ENCODE measurements around the gene AGBL1. TPM values are rescaled to one million over a fixed set of nuclear protein-coding genes. Genes with fewer than 3 reads are reported as not detected.

The AGBL1 gene
- total RNA-seq, 1 donor from 2014 or later, result 5.5 TPM

- Histone ChIP-seq H3K9me3 (ENCODE audit: low read depth) (no peaks in the 10 kb centered on the region), H3K79me2 (ENCODE audit: low read depth) (no peaks in the 10 kb centered on the region), H3K4me3 (no peak overlapping the region), H3K4me2 (no peak overlapping the region), H3K27me3 (no peaks in the 10 kb centered on the region), H4K20me1 (ENCODE audit: low read depth) (no peaks in the 10 kb centered on the region), H2AFZ (replicated peaks) (no peak overlapping the region), H3K9ac (no peak overlapping the region), H3K4me1 (no peaks in the 10 kb centered on the region), H3K27ac (no peak overlapping the region), H3K36me3 (no peaks in the 10 kb centered on the region), H3F3A (ENCODE audit: low read depth) (no peaks in the 10 kb centered on the region)
- peaks cover 4% of the 10 kb centered on the region for H3K9me3 Mint-ChIP-seq
- H3K27me3 Mint-ChIP-seq (ENCODE audit: insufficient read depth, low read depth), result no peaks in the 10 kb centered on the region
- TF ChIP-seq CTCF (IDR thresholded peaks at IDR 0.05), result no peak
- TF ChIP-seq EZH2 (IDR thresholded peaks at IDR 0.05), result no peak
- TF ChIP-seq EZH2phosphoT487 (IDR thresholded peaks at IDR 0.05), result no peak
- H3K4me1 Mint-ChIP-seq, result peaks cover 2% of the 10 kb centered on the region
- H3K4me3 Mint-ChIP-seq, result no peak overlapping the region
- DNase-seq (ENCODE audit: low spot score), result no peak
- H3K36me3 Mint-ChIP-seq, result no peaks in the 10 kb centered on the region
- no peak overlapping the region for H3K27ac Mint-ChIP-seq
These were observed 831.4 kb downstream of the AGBL1 start for GRCh38 chr15:86911022-86911421.

- no peak overlapping the region for H3K4me2 ChIP-seq
- Mint-ChIP-seq H3K9me3 (peaks cover 4% of the 10 kb centered on the region), H3K4me1 (no peaks in the 10 kb centered on the region), H3K36me3 (no peaks in the 10 kb centered on the region), H3K27me3 (ENCODE audit: insufficient read depth, low read depth) (no peaks in the 10 kb centered on the region), H3K4me3 (no peak overlapping the region), H3K27ac (no peak overlapping the region)
- H4K20me1 ChIP-seq (ENCODE audit: low read depth), result no peaks in the 10 kb centered on the region
- TF ChIP-seq EZH2 (IDR thresholded peaks at IDR 0.05) (no peak), CTCF (IDR thresholded peaks at IDR 0.05) (no peak), EZH2phosphoT487 (IDR thresholded peaks at IDR 0.05) (no peak)
- peaks cover 8% of the 10 kb centered on the region for H3F3A ChIP-seq (ENCODE audit: low read depth)
- no peak overlapping the region for H3K27ac ChIP-seq
- no peak overlapping the region for H3K9ac ChIP-seq
- no peaks in the 10 kb centered on the region for H3K79me2 ChIP-seq (ENCODE audit: low read depth)
- no peaks in the 10 kb centered on the region for H3K27me3 ChIP-seq
- peaks cover 12% of the 10 kb centered on the region for H3K4me1 ChIP-seq
- no peaks in the 10 kb centered on the region for H3K36me3 ChIP-seq
- no peak overlapping the region for H3K4me3 ChIP-seq
- no peak overlapping the region for H2AFZ ChIP-seq (replicated peaks)
- no peaks in the 10 kb centered on the region for H3K9me3 ChIP-seq (ENCODE audit: low read depth)
- no peak for DNase-seq (ENCODE audit: low spot score)
These were observed 833.0 kb downstream of the AGBL1 start for GRCh38 chr15:86912661-86913060.

- no peaks in the 10 kb centered on the region for H3K79me2 ChIP-seq (ENCODE audit: low read depth)
- no peak overlapping the region for H3K27ac Mint-ChIP-seq
- no peaks in the 10 kb centered on the region for H3K36me3 Mint-ChIP-seq
- no peak overlapping the region for H3K4me3 Mint-ChIP-seq
- peaks cover 4% of the 10 kb centered on the region for H3K9me3 Mint-ChIP-seq
- no peaks in the 10 kb centered on the region for H3K27me3 ChIP-seq
- TF ChIP-seq EZH2 (IDR thresholded peaks at IDR 0.05), result no peak
- TF ChIP-seq EZH2phosphoT487 (IDR thresholded peaks at IDR 0.05), result no peak
- peak; percentile 74 for TF ChIP-seq CTCF (IDR thresholded peaks at IDR 0.05)
- no peak overlapping the region for H3K27ac ChIP-seq
- DNase-seq (ENCODE audit: low spot score), result peak; percentile 72
- H3K27me3 Mint-ChIP-seq (ENCODE audit: insufficient read depth, low read depth), result no peaks in the 10 kb centered on the region
- no peak overlapping the region for H3K9ac ChIP-seq
- H2AFZ ChIP-seq (replicated peaks), result peak overlapping the region; percentile 54
- no peak overlapping the region for H3K4me2 ChIP-seq
- H3K4me1 Mint-ChIP-seq, result peaks cover 2% of the 10 kb centered on the region
- peaks cover 8% of the 10 kb centered on the region for H3F3A ChIP-seq (ENCODE audit: low read depth)
- H3K36me3 ChIP-seq, result no peaks in the 10 kb centered on the region
- no peaks in the 10 kb centered on the region for H4K20me1 ChIP-seq (ENCODE audit: low read depth)
- no peaks in the 10 kb centered on the region for H3K9me3 ChIP-seq (ENCODE audit: low read depth)
- H3K4me3 ChIP-seq, result no peak overlapping the region
- H3K4me1 ChIP-seq, result peaks cover 12% of the 10 kb centered on the region
These were observed 836.2 kb downstream of the AGBL1 start for GRCh38 chr15:86915811-86916331.

Measured in neural progenitor cell (in vitro differentiated cells).